Keratinocyte (primary cell): ENCODE measurements around the gene ARHGAP40. TPM values are rescaled to one million over a fixed set of nuclear protein-coding genes. Genes with fewer than 3 reads are reported as not detected.

Experiments
- DNase-seq: peaks from one replicate; pipeline ENCODE4 v3.0.0-alpha.2; 2011; ENCODE audit warnings: low read depth, missing footprints, low spot score
- FAIRE-seq: peaks from 2 replicates; lab custom pipeline; 2011; peaks lifted over from hg19 to GRCh38; lab: Jason Lieb, UNC
- H2AFZ ChIP-seq: 2 replicates; pipeline ENCODE4 v1.6.0; 2012; ENCODE audit warnings: low read length, control low read depth, inconsistent platforms; ENCODE audit not compliant: control insufficient read depth
- H3K27ac ChIP-seq: 2 replicates; pipeline ENCODE4 v1.5.1; 2011; ENCODE audit warnings: low read length; ENCODE audit not compliant: control insufficient read depth, insufficient read depth
- H3K27me3 ChIP-seq: 3 replicates; pipeline ENCODE4 v1.6.0; 2011; ENCODE audit warnings: low read length; ENCODE audit not compliant: control insufficient read depth, insufficient read depth; ENCODE audit errors: extremely low read depth
- H3K36me3 ChIP-seq, 2 experiments: 2 replicates in 1 of 2; 3 replicates in 1 of 2; pipeline ENCODE4 v1.5.1; 2011; ENCODE audit warnings: low read length in 2 of 2, mild to moderate bottlenecking in 1 of 2; ENCODE audit not compliant: control insufficient read depth in 2 of 2, insufficient read depth in 2 of 2; ENCODE audit errors: extremely low read depth in 1 of 2
- H3K4me1 ChIP-seq: 3 replicates; pipeline ENCODE4 v1.5.1; 2011; ENCODE audit warnings: low read length; ENCODE audit not compliant: control insufficient read depth, insufficient read depth; ENCODE audit errors: extremely low read depth
- H3K4me2 ChIP-seq: 3 replicates; pipeline ENCODE4 v1.6.0; 2011; ENCODE audit warnings: low read depth, low read length; ENCODE audit not compliant: control insufficient read depth, insufficient read depth; ENCODE audit errors: extremely low read depth
- H3K4me3 ChIP-seq, 3 experiments: fragments of 200-600 bp in 1 of 3; sonication (generic) in 1 of 3; 2 replicates in 2 of 3; 3 replicates in 1 of 3; pipeline ENCODE4 v1.5.1; 2011 to 2016; ENCODE audit warnings: low read length in 3 of 3, mild to moderate bottlenecking in 3 of 3, control low read depth in 2 of 3, inconsistent platforms in 1 of 3, low read depth in 1 of 3, mixed read lengths in 1 of 3, mixed run types in 1 of 3, moderate library complexity in 1 of 3; ENCODE audit not compliant: control insufficient read depth in 2 of 3, insufficient read depth in 2 of 3; ENCODE audit errors: extremely low read depth in 1 of 3
- H3K79me2 ChIP-seq: 2 replicates; pipeline ENCODE4 v1.6.0; 2012; ENCODE audit warnings: low read length; ENCODE audit not compliant: control insufficient read depth, insufficient read depth
- H3K9ac ChIP-seq: 3 replicates; pipeline ENCODE4 v1.6.0; 2011; ENCODE audit warnings: low read length; ENCODE audit not compliant: control insufficient read depth, insufficient read depth; ENCODE audit errors: extremely low read depth
- H3K9me1 ChIP-seq: 3 replicates; pipeline ENCODE4 v1.6.0; 2011; ENCODE audit warnings: low read length; ENCODE audit not compliant: control insufficient read depth, insufficient read depth; ENCODE audit errors: extremely low read depth
- H3K9me3 ChIP-seq: 2 replicates; pipeline ENCODE4 v1.5.1; 2012; ENCODE audit warnings: low read depth, low read length; ENCODE audit not compliant: control insufficient read depth
- H4K20me1 ChIP-seq: 3 replicates; pipeline ENCODE4 v1.6.0; 2011; ENCODE audit warnings: low read length; ENCODE audit not compliant: control insufficient read depth, insufficient read depth; ENCODE audit errors: extremely low read depth
- EZH2 ChIP-seq: IDR thresholded peaks from one replicate; pipeline ENCODE4 v1.6.1; 2012; ENCODE audit warnings: inconsistent platforms, mild to moderate bottlenecking, low read length, moderate library complexity
- dilution Hi-C: fragments of 300-500 bp; cut with MboI; formaldehyde crosslinking; loops from one replicate; pipeline ENCODE4 v1.7.0; 2020; ENCODE audit warnings: low sequenced_read_pairs; ENCODE audit not compliant: extremely low pct_ligation_motif_present
- polyA plus RNA-seq, 5 experiments: library from polyadenylated mRNA; depleted of rRNA in 3 of 5; stranded (reverse) in 3 of 5; stranded (forward) in 1 of 5; unstranded in 1 of 5; fragments of >200 nt; gene quantifications; 1 replicate in 1 of 5; 2 replicates in 3 of 5; 3 replicates in 1 of 5; pipeline versions ENCODE4 v1.2.1 to v1.2.3, GENCODE V29; 2011 to 2012; ENCODE audit warnings: missing spikeins in 2 of 5, low read depth in 1 of 5, low replicate concordance in 1 of 5
- TF ChIP-seq, protein P1 (sequence below), 3 experiments: IDR thresholded peaks in 1 of 3; conservative IDR thresholded peaks in 1 of 3; optimal IDR thresholded peaks in 1 of 3; 2 replicates in 2 of 3; 3 replicates in 1 of 3; pipeline versions ENCODE3 to v1.5.1; 2011; ENCODE audit warnings: low read length in 3 of 3, mild to moderate bottlenecking in 3 of 3, moderate library complexity in 2 of 3, control low read depth in 1 of 3, inconsistent platforms in 1 of 3; ENCODE audit not compliant: insufficient read depth in 2 of 3; ENCODE audit errors: extremely low read depth in 1 of 3

The ARHGAP40 gene
- polyA plus RNA-seq, 1 donor (not counting 4 experiments of a cell fraction or from before 2014, with no cell fraction given), result 1.0 TPM

DNA sequence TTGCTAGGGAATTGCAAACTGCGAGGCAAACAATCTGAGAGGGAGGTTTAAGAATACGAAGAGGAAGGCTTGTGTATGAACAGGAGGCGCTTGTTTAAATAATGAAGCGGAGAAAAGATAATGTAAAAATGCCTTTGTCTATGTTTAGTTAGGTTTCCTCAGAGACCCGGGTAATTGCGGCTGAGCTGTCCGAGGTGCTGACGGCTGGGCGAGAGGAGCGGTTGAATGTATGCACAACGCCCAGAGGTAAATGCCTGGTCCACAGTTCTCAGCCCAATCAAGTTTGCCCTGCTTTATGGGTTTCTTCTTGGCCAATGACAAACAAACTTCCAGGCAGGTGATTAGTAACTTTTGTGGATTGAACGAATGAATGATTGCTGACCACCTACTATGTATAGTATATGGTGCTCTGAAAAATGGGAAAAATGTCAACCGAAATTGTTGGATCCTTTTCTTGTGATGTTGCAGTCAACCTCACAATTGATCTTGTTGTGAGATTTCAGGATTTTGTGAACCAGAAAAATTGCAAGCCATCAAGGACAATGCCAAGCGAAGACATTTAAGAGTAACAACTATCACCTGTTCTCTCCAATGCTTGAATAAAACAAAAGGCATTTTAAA, 84.4 kb downstream of the ARHGAP40 start:
- Histone ChIP-seq H3K9me3 (no peaks in the 10 kb centered on the region), H3K9me1 (no peaks in the 10 kb centered on the region), H2AFZ (no peak overlapping the region), H3K36me3 (no peaks in the 10 kb centered on the region), H3K79me2 (no peaks in the 10 kb centered on the region), H4K20me1 (peaks cover 3% of the 10 kb centered on the region), H3K4me2 (no peak overlapping the region), H3K4me3 (no peak overlapping the region), H3K27me3 (no peaks in the 10 kb centered on the region), H3K4me1 (no peaks in the 10 kb centered on the region), H3K9ac (no peak overlapping the region), H3K27ac (no peak overlapping the region)
- dilution Hi-C loops, result no loop called here
- TF ChIP-seq EZH2, result no peak
- FAIRE-seq (no peak), DNase-seq (no peak)

DNA sequence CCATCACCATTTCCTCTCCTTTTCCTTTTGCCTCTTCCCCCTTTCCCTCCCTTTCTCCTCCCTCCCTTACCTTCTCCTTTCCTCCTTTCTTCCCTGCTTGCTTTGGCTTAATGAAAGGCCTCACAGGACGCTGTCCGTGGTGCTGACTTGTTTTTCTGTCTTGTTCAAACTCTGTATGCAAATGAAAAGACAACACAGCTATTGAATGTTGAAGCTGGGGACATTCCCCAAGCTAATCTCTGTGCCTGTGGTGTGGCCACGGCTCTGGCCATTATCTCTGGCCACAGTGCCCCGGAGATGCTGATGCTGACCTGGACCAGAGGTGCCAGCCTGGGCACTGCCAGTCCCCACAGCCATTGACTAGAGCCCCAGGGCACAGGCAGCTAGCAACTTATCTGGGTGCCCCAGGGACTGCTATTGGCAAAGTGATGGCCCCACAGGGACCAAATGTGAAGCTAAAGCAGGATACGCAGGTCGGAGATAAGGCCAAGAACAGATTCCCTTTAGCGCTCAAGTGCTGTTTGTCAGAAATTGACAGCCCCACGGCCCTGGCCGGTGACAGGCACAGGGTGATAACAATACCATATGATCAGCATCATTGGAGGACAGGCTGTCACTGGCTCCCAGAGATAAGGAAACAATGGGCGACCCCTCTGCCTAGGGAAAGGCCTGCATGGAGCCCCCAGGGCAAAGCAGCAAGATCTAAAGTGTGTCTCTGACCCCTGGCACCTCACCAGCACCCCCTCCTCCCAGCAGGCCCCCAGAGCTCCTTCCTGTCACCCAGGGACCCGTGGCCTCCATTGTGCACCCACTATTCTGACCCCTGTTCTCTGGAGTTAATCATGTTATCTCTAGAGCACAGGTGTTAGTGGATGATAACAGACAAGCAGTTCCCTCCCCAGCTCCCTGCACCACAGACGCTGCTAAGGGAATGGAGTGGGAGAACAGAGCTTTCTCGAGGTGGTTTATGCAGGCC, 91.1 kb downstream of the ARHGAP40 start:
- Histone ChIP-seq H3K27me3 (peaks cover 2% of the 10 kb centered on the region), H3K4me1 (no peaks in the 10 kb centered on the region), H3K9ac (no peak overlapping the region), H3K79me2 (no peaks in the 10 kb centered on the region), H3K9me1 (no peaks in the 10 kb centered on the region), H3K4me2 (no peak overlapping the region), H3K36me3 (no peaks in the 10 kb centered on the region), H3K27ac (no peak overlapping the region), H4K20me1 (peaks cover 3% of the 10 kb centered on the region), H3K9me3 (no peaks in the 10 kb centered on the region), H2AFZ (no peak overlapping the region), H3K4me3 (no peak overlapping the region)
- dilution Hi-C loops, result no loop called here
- DNase-seq, result no peak
- peak; percentile 46 for FAIRE-seq
- TF ChIP-seq, protein P1, sequence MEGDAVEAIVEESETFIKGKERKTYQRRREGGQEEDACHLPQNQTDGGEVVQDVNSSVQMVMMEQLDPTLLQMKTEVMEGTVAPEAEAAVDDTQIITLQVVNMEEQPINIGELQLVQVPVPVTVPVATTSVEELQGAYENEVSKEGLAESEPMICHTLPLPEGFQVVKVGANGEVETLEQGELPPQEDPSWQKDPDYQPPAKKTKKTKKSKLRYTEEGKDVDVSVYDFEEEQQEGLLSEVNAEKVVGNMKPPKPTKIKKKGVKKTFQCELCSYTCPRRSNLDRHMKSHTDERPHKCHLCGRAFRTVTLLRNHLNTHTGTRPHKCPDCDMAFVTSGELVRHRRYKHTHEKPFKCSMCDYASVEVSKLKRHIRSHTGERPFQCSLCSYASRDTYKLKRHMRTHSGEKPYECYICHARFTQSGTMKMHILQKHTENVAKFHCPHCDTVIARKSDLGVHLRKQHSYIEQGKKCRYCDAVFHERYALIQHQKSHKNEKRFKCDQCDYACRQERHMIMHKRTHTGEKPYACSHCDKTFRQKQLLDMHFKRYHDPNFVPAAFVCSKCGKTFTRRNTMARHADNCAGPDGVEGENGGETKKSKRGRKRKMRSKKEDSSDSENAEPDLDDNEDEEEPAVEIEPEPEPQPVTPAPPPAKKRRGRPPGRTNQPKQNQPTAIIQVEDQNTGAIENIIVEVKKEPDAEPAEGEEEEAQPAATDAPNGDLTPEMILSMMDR (optimal IDR thresholded peaks at IDR 0.05 in 1 of 3, IDR thresholded peaks at IDR 0.05 in 1 of 3, conservative IDR thresholded peaks at IDR 0.05 in 1 of 3; ENCODE audit: extremely low read depth in 1 of 3, insufficient read depth in 2 of 3, low read length in 3 of 3), result no peak
- no peak for TF ChIP-seq EZH2
